HuH-7.5 (cell line): Measurements from ENCODE around the gene IL3.

ENCODE experiments used
- DNase-seq: peaks from one replicate; pipeline ENCODE4 v3.0.0; 2011; ENCODE audit warnings: low spot score

The IL3 gene, protein sequence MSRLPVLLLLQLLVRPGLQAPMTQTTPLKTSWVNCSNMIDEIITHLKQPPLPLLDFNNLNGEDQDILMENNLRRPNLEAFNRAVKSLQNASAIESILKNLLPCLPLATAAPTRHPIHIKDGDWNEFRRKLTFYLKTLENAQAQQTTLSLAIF

DNA sequence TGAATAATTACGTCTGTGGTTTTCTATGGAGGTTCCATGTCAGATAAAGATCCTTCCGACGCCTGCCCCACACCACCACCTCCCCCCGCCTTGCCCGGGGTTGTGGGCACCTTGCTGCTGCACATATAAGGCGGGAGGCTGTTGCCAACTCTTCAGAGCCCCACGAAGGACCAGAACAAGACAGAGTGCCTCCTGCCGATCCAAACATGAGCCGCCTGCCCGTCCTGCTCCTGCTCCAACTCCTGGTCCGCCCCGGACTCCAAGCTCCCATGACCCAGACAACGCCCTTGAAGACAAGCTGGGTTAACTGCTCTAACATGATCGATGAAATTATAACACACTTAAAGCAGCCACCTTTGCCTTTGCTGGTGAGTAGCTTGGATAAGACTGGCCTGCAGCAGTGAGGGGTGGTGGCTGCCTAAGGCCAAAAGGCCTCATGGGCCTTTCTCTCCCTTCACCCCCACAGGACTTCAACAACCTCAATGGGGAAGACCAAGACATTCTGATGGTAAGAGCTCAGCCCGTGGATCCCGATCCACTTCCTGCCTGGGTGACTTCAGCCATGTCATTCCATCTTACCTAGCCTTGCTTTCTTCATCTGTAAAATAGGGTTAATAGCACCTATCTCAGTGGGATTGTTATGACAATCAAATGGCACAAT lies at the start of gene IL3:
TSS of gene IL3 (plus strand) at position 155 of the 661 bp plus-strand sequence. CDS start at position 207, 52 bp downstream.
- DNase-seq = no peak

DNA sequence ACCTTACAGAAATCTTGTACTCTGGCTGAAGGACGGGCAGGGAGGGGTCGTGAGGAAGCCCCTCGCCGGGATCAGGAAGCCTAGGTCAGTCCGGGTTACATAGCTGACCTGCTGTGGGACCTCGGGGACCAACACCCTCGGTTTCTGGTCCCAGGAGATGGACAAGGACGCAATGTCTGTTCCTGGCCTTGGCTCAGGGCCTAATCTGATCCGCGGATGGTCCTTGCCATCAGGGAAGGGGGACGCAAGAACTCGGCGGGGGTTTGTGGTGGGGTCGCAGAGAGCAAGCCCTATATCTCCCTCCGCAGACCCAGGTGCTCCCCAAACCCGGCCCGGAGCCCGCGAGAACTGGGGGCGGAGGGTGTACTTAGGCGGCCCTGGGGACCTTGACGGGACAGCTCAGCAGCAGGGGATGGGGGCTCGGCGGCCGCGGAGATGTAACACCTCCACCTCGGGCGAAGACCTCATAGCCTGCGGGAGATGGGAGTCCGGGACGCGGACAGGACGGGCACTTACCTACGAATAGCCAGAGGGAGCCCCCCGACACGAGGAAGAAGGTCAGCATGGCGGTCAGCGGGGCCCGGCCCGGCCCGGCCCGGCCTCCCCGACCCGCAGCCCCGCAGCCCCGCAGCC lies 49.4 kb upstream of the IL3 start:
- DNase-seq = no peak

DNA sequence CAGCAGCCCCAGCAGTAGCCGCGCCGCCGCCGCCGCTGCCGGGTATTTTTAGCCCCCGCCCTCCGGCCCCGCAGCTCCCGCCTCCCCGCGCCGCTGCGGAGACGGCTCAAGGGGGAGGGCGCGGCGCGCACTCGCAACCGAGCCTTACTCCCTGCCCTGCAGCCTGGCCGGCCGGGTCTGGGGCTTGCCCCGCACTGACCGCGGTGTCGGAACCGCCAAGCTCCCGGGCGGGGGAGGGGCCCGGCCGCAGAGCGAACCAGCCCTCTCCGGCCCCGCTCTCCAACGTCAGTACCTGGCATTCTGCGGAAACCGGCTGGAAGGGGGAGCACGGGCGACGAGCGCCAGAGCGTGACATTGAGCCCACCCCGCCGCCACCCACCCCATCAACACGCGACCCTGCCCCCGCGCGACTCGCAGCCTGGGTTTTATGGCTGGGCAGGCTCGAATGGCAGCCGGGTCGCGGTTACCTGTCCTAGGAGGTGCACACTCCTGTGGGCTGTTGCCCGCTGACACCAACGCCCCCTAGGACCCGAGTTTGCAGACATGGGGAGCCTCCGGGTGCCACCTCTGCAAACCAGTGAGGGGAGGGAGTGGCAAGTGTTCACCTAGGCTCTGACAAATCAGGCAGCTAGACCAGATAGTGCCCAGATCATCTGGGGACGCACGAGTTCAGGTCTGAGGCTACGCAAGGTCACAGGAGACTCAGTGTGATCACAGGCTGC lies 48.7 kb upstream of the IL3 start, which contains the start of gene ACSL6:
TSS of gene ACSL6 (minus strand) at position 37 of the 722 bp plus-strand sequence. CDS start 105 bp downstream, outside the sequence.
- DNase-seq = peak; percentile 32

DNA sequence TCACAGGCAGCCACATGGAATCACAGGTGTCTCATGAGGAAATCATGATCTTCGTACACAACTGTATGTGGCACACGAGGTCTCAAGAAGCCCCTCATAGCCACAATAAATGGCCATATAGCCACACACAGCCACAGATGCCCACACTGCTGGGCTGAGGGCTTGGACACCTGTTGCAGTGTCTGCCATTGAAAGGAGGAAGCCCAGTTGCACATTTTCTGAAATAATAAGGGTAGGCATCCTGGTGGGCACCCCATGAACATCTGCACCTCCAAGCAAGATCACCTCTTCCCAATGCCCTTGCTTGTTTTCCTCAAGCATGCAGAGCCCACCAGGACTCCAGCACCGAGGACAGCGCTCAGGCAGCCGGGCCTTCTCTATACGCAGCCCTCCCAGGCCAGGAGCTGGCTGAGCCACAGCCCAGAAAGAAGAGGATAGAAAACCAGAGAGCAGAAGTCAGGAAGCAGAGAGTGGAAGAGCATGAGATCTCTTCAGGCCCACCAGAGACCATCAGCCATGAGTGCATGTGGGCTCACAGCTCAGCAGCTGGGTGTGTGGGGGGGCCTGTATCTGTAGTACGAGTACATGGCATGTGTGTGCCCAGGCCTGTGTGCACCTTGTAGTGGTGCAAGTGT lies 48.0 kb upstream of the IL3 start:
- DNase-seq = peak; percentile 48

DNA sequence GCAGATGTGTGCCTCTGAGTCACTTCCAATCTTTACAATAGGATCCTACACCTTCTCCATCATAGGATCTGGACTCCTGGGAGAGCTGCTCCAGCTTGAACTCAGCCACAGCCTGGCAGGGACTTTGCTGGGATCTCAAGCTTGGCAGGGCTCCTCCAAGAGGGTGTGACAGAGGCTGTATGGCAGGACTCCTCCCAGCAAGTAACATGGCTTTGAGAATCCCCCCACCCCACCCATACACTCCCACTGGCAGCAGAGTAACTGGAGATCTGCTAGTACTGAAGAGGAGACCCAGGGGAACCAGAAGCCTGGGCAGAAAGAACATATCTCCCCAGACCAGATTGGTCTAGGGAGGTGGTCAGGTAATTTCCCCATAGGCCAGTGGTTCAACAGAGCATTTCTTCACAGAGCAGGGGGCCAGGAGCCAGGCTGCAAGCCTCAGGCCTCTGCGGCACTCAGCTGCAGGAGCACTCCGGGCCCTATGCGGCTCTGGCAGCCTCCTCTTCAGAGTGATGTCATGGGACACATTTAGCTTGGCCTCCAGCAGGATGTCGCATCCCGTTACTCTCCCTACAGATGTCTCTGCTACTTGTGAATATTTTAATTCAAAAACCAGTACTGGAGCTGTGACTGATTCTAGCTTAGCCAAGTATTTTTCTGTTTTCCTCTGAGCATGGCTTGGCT lies 47.3 kb upstream of the IL3 start:
- no peak for DNase-seq

DNA sequence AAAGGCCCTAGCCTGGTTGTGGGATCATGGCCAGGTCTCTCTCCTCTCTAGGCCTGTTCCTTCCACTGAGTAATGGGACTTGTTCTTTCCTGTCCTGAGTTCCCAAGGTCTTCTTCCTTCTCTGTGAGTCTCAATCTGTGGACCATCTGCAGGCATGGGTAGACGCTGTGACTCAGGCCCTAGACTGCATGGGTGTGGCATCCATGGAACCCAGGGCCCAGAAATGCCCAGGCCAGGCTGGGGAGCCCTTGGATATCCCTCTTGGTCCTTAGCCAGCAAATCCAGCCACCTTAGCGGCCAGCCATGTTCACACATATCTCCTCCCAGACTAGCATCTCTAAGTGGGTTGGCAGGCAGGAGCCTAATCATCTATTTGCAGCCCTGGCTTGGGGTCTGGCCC lies 46.7 kb upstream of the IL3 start:
- no peak for DNase-seq

DNA sequence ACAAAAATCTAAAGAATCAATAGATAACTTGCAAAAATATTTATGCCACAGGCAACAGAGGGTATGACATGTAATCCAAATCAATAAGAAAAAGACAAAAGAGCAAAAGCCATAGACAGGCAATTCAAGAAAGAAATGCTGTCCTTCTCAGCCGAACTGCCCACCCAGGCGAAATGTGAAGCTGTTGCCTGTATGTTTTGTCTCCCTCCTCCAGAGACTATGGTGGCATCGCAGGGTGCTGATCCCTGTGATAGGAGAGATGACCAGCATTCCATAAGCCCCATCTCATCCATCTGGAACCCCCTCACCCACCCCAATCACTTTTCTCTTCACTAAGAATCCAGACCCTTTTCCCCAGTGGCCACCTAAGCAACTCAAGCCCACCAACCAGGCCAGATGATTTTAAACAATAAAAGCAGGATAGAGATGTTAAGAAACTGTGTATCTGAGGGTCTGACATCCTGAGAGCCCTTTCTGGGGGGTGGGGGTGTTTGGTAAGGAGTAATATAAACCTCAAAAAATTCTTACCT lies 43.7 kb upstream of the IL3 start:
- no peak for DNase-seq

DNA sequence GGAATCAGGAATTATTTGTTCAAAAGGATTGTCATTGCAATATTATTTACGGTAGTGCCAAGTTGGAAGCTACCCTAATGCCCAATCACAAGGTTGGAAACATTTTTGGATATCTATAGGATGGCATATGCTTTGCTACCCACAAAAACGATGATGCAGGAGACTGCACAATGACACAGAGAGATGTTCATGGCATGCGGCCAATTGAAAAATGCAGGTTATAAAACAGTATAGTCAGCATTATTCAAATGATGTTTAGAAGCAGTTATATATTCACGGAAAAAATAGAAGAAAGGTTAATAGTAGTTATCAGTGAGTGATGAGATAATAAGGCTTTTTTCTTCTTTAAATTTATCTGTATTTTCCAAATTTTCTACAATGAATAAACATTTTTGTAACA lies 43.1 kb upstream of the IL3 start:
- DNase-seq = no peak

DNA sequence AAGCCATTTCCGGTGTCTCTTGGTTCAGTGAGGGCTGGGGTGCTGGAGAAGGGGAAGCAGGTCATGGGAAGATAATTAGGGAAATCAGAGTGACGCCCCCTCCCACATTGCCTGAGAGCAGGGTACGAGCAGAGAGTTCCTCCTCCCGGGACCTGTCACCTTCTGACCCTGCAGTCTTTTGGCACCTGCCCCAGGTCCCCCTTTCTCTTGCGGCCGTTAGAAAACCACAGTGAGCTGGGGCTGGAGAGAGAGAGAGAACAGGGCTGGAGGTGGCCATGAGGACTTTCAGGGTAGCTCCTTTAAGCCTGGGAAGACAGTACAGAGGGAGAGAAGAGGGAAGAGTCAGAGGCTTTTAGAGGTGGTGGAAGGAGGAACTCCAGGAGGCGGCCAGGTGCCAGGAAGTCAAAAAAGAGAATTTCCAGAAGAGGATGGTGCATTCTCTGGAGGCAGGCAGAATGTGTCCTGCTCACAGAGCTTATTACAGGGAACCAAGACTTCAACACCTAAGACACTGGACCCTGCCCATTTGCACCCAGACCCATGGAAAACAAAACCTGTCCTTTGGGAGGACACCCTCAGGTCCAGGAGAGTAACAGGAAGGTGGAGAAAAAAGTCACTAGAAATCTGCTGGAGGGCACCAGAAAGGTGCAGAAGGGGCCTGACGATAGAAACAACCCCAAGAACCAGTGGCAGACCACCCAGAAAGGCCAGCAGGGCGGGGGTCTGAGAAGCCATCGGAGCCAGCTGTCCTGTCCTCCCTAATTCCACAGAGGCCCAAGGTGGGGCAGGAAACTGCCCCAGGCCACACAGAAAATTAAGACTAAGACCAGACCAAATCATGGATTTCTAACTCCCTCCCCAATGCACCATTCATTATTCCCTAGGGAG lies 42.5 kb upstream of the IL3 start:
- no peak for DNase-seq

DNA sequence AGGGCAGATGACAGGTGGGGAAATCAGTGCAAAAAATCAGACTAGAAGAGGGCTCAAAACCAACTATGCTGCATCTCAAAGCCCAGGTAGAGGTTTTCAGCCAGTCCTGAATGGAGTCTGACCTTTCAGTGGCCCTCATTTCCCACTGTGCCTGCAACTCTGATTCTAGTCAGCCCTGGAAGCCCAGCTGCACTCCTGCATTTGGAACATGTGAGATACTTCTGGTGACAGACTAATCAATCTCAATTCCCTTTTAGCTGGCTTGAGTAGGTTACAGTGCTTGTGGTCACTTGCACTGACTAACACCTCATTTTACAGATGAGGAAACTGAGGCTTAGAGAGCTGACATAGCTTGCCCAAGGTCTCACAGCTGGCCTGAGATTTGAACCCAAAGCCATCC lies 41.1 kb upstream of the IL3 start:
- no peak for DNase-seq

DNA sequence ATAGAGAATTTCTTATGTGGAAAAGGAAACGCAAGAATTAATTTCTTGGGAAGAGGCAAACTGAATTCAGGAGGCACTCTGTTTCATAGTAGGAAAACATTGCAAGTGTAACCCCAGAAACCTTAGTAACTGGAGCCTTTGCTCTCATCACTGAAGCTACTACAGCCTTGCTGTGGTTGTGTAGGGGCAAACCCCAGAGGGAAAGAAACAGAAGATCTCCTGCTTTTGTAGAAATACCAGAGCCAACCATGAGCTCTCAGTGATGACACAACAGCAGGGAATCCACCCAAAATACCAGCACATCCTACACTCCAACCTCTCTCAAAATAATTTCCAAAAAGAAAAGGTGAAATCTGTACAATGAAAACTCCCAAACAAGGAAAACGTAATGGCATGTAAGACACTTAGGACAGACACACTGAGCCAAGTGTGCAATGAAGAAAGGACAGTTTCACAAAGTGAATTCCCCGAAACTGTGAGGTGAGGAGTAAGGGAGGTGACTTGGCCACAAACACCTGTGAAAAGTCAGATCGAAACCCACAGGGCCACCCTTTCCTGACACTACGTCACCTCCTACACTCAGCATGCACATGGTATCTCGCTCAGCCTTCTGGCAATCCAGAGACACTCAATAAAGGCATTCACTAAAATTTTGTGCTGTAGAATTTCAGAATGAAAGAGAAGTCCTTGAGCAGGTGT lies 40.4 kb upstream of the IL3 start:
- DNase-seq = no peak

DNA sequence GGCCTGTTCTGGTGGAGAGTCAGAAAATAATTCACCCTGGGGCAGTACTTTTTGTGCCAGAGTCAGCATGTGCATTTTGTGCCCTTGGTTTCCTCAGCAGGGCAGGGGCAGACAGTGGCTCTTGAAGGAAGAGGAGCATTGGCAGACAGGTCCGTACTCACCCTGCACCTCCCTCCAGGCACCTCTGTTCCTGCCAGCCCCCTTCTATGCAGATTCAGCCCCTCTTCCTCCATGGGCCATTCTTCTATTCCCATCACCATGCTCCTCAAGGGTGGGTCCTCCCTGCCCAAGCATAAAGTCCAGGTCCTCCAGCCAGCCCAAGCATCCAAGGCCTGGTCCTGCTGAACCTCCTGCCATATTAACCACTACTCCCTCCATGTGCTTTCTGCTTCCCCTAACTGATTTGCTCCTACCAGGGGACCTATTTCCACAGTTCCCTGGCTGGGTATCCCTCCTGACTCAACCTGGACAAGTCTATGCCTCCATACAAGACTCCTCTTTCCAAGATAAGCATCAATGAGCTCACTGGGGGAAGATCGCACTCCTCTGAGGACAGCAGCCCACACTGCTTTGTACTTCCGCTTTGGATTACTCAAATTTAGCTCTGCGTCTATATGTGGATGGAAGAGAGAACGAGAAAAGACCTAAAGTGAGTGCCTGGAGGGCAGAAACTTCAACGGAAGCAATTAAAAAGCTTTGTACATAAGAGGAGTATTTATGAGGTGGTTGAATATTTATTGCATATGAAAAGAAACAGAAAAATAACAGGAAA lies 39.7 kb upstream of the IL3 start:
- DNase-seq = no peak

DNA sequence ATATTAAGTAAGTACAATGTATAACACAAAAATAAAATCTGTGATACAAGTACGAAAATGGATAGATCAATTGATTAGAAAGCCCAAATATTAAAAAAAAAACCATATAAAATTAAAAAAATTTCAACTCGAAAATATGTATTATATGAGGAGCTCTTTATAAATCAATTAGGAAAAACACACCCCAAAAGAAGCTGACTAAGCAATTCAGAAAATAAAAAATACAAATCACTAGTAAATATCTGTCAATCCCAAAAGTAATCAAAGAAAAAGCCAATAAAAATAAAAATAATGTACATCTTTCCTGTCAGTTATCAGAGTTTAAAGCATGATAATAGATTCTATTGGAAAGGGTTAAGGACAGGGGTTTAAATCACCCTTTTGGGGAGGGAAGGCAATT lies 38.8 kb upstream of the IL3 start:
- no peak for DNase-seq

DNA sequence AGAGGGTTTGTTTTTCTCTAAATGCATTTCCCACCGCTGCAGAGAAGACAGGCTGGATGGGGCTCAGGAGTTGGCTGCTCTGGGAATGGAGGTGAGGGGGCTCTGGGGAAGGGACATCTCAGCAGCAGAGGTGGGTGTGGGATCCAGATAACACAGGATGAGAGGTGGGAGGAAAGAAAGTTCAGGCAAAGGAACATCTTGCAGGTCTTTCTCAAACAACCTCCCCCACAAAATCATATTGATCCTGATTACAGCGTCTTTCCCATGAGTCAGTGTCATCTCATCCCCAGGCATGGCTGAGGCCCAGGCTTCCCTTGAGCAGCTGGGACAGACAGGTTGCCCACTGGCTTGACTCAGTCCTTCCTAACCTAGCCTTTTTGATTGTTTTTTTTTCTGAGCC lies 37.7 kb upstream of the IL3 start:
- DNase-seq = no peak

DNA sequence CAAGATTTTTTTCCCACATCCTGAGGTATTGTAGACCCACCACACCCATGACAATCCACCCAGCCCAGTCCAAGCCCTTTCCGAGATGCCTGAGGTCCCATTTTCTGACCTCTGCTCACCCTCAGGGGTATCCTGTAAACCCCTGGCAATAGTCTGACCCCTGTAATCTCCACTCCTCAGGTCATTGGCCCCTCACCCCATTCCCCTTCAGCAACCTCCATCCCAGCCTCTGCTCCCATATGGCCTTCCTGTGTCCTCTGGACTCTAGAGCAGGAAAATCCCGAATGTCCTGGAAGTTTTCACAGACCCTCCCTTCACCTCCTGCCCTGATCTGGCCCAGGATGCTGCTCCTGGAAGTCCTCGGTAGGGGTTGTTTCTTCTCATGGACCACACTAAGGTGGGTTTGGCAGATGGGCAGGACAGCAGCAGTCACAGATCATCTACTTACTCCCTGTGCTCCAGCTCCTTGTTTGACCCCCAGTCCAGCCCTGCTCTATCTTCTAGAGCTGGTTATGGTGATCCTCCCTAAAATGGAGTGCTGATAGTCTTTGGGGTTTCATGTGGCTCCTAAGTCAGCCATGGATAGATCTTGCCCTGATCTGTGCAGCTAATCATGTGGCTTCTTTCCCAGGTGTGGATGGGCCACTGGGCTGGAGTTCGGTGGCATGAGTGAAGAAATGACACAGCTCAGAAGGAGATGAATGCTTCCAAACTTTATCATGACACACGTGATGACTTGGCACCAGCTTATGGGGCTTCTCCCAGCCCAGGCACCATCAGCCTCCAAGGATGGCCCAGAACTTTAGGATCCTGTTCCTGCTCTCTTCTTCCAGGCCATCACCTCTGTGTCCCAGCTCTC lies 37.0 kb upstream of the IL3 start:
- no peak for DNase-seq

DNA sequence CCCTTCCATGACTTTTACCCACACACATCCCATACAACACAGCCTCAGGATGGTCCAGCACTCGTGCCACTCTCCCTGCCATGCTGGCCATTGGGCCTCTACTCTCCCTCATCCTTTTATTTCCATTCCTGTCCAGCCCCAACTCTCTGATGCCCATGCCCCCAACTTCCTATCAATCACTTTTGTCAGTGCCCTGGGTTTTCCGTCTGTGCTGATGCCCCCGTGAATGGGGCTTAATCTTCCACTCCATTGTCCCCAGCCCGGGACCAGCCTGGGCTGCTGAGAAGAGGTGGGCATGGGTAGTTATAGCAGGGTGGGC lies 36.4 kb upstream of the IL3 start:
- DNase-seq = no peak

DNA sequence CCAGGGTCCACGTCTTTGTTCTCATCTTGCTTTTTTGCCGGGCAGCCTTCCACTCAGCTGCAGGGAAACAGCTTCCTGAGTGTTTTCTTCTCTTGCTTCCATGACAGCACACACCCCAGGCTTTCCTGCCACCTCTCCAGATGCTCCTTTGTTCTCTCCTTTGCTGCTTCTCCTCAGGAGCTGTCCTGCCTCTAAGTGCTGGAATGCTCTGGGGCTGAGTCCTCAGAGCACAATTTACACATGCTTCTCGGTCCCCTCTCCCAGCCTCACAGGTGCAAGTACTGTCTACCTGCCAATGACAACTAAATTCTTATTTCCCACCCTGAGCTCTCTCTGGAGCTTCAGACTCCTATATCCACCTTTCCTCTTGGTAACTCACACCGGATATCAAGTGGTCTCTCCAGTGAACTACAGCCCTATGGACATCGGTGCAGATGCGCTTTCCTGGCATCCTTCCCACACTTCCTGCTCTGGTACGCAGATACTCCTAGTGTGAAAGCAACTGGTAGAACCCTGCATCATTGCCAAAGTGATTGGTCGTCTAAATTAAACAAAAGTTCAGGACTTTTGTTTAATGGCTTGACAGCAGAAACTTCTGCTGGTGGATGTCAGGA lies 35.6 kb upstream of the IL3 start:
- no peak for DNase-seq

DNA sequence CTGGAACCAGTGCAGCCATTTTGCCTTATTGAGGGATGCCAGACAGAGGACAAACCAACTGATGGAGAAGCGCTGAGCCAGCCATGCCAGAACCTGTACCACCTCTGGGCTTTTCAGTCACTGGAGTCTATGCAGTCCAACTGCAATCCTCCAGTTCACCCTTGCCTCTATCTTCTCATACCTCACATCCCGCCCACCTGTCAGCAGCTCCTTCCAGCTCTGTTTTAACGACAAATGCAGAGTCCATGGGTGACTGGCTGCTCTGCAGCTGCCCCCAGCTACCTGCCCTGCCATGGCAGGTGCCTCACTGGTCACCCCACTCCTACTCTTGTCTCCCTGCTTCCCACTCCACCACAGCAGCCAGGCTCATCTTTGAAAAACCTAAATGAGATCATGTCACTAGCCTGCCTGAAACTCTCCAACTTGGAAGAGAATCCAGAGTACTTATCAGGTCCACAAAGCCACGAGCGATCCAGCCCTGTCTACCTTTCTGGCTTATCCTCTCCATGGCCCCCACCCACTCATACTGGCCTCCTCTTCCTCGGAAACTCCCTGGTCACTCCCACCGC lies 35.0 kb upstream of the IL3 start:
- DNase-seq = no peak
